KMS-11 (cell line): ENCODE data around the gene TSPAN1.

ENCODE experiments used
- H2AFZ ChIP-seq: fragments of 200-600 bp; sonication (generic); 2 replicates; pipeline ENCODE4 v1.6.1; 2016; ENCODE audit warnings: antibody characterized with exemption, mixed run types, low read depth
- H3K27ac ChIP-seq: fragments of 200-600 bp; sonication (generic); 2 replicates; pipeline ENCODE4 v1.6.1; 2016; ENCODE audit warnings: mild to moderate bottlenecking, mixed run types
- H3K27me3 ChIP-seq: fragments of 200-600 bp; sonication (generic); 2 replicates; pipeline ENCODE4 v1.6.1; 2017; ENCODE audit warnings: mild to moderate bottlenecking, low read depth, mixed run types, moderate library complexity; ENCODE audit not compliant: insufficient read depth
- H3K36me3 ChIP-seq: fragments of 200-600 bp; sonication (generic); 2 replicates; pipeline ENCODE4 v1.6.1; 2017; ENCODE audit warnings: mild to moderate bottlenecking, mixed run types; ENCODE audit not compliant: insufficient read depth
- H3K4me1 ChIP-seq: fragments of 200-600 bp; sonication (generic); 2 replicates; pipeline ENCODE4 v1.6.1; 2016; ENCODE audit warnings: mild to moderate bottlenecking, low read depth, mixed run types; ENCODE audit not compliant: poor library complexity, severe bottlenecking
- H3K4me2 ChIP-seq: fragments of 200-600 bp; sonication (generic); 2 replicates; pipeline ENCODE4 v1.7.0; 2016; ENCODE audit warnings: mild to moderate bottlenecking, mixed run types
- H3K4me3 ChIP-seq: fragments of 200-600 bp; sonication (generic); IDR thresholded peaks from 2 replicates; pipeline ENCODE4 v1.6.1; 2017; ENCODE audit warnings: low read depth, low read length, mixed read lengths; ENCODE audit not compliant: insufficient read depth
- H3K79me2 ChIP-seq: fragments of 200-600 bp; sonication (generic); 2 replicates; pipeline ENCODE4 v1.6.1; 2016; ENCODE audit warnings: low read depth, mixed run types; ENCODE audit not compliant: insufficient read depth
- H3K9ac ChIP-seq: fragments of 200-600 bp; sonication (generic); 2 replicates; pipeline ENCODE4 v1.6.1; 2016; ENCODE audit warnings: mild to moderate bottlenecking, mixed run types
- H4K20me1 ChIP-seq: fragments of 200-600 bp; sonication (generic); 2 replicates; pipeline ENCODE4 v1.6.1; 2016; ENCODE audit warnings: mild to moderate bottlenecking, mixed run types; ENCODE audit not compliant: insufficient read depth
- CTCF ChIP-seq: fragments of 200-600 bp; sonication (generic); conservative IDR thresholded peaks from 2 replicates; pipeline ENCODE4 v1.6.1; 2017; ENCODE audit warnings: low read depth, mild to moderate bottlenecking, antibody characterized with exemption, low read length, moderate library complexity, mixed read lengths

Gene TSPAN1

GRCh38 chr1:46206399-46206798 is 31.5 kb downstream of the TSPAN1 start:
- H3K27ac ChIP-seq: no peak overlapping the region
- no peak overlapping the region for H3K9ac ChIP-seq
- no peak overlapping the region for H2AFZ ChIP-seq
- no peaks in the 10 kb centered on the region for H4K20me1 ChIP-seq
- no peaks in the 10 kb centered on the region for H3K27me3 ChIP-seq
- no peaks in the 10 kb centered on the region for H3K4me1 ChIP-seq
- no peak overlapping the region for H3K4me3 ChIP-seq
- H3K79me2 ChIP-seq: no peaks in the 10 kb centered on the region
- H3K36me3 ChIP-seq: no peaks in the 10 kb centered on the region
- no peak overlapping the region for H3K4me2 ChIP-seq
- TF ChIP-seq CTCF: no peak

- Histone ChIP-seq H3K27ac (no peak overlapping the region), H3K4me2 (no peak overlapping the region), H3K4me1 (no peaks in the 10 kb centered on the region), H3K9ac (no peak overlapping the region), H3K4me3 (no peak overlapping the region), H4K20me1 (no peaks in the 10 kb centered on the region), H3K79me2 (no peaks in the 10 kb centered on the region), H2AFZ (no peak overlapping the region), H3K36me3 (no peaks in the 10 kb centered on the region), H3K27me3 (no peaks in the 10 kb centered on the region)
- TF ChIP-seq CTCF: no peak
Observed at GRCh38 chr1:46210561-46210960, 35.7 kb downstream of the TSPAN1 start.

- H3K4me1 ChIP-seq: no peaks in the 10 kb centered on the region
- no peak overlapping the region for H2AFZ ChIP-seq
- TF ChIP-seq CTCF: no peak
Observed at GRCh38 chr1:46211051-46211450, 36.2 kb downstream of the TSPAN1 start.

GRCh38 chr1:46215504-46215903 is 40.6 kb downstream of the TSPAN1 start:
- no peaks in the 10 kb centered on the region for H3K36me3 ChIP-seq
- no peak overlapping the region for H3K4me3 ChIP-seq
- H3K9ac ChIP-seq: no peak overlapping the region
- no peak overlapping the region for H3K27ac ChIP-seq
- H3K27me3 ChIP-seq: no peaks in the 10 kb centered on the region
- no peaks in the 10 kb centered on the region for H3K79me2 ChIP-seq
- H2AFZ ChIP-seq: no peak overlapping the region
- H3K4me1 ChIP-seq: no peaks in the 10 kb centered on the region
- no peak for TF ChIP-seq CTCF
- no peaks in the 10 kb centered on the region for H4K20me1 ChIP-seq
- no peak overlapping the region for H3K4me2 ChIP-seq

More at GRCh38 chr1:46211051-46211450, 36.2 kb downstream of the TSPAN1 start:
- H3K27ac ChIP-seq: no peak overlapping the region
- H3K4me3 ChIP-seq: no peak overlapping the region
- no peaks in the 10 kb centered on the region for H3K27me3 ChIP-seq
- no peaks in the 10 kb centered on the region for H3K79me2 ChIP-seq
- H3K9ac ChIP-seq: no peak overlapping the region
- no peak overlapping the region for H3K4me2 ChIP-seq
- no peaks in the 10 kb centered on the region for H3K36me3 ChIP-seq
- H4K20me1 ChIP-seq: no peaks in the 10 kb centered on the region

DNA sequence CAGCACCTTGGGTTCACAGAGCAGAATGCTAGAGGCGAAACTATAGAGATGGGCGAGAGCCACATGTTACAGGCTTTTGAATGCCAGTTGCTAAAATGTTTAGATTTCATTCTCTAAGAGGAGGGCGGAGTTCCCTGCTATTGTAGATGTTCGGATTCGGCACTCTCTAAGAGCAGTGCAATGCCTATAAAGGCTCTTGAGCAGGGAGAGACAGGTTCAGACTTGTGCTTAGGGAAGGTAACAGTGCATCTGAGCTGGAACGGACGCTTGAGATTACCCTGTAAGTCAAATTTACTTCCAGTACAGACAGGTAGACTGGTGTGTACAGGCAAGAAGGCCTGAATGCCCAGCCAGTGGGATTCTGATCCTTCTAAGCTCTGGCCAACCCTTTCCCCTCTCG is 43.6 kb downstream of the TSPAN1 start:
- H3K27me3 ChIP-seq: no peaks in the 10 kb centered on the region
- no peak overlapping the region for H3K4me2 ChIP-seq
- H3K4me3 ChIP-seq: no peak overlapping the region
- TF ChIP-seq CTCF: no peak
- no peak overlapping the region for H2AFZ ChIP-seq
- H3K36me3 ChIP-seq: no peaks in the 10 kb centered on the region
- no peaks in the 10 kb centered on the region for H3K4me1 ChIP-seq
- H4K20me1 ChIP-seq: no peaks in the 10 kb centered on the region
- H3K27ac ChIP-seq: no peak overlapping the region
- no peak overlapping the region for H3K9ac ChIP-seq
- H3K79me2 ChIP-seq: no peaks in the 10 kb centered on the region
